ENCODE results near the gene SEMA3D.

The SEMA3D gene

GRCh38 chr7:85065888-85066485 is 120.9 kb downstream of the SEMA3D start:
- TF ChIP-seq CTCF (IDR thresholded peaks at IDR 0.05) = no peak
- no peak overlapping the region for H3K4me3 ChIP-seq
- no peak for DNase-seq (ENCODE audit: low spot score)
- H3K27ac ChIP-seq = peak overlapping the region in 1 of 2 donors; percentile 7

GRCh38 chr7:85065306-85065705 is 121.5 kb downstream of the SEMA3D start:
- DNase-seq (ENCODE audit: low spot score) = no peak
- Histone ChIP-seq H3K4me3 (no peak overlapping the region), H3K27ac (no peak overlapping the region)
- TF ChIP-seq CTCF (IDR thresholded peaks at IDR 0.05) = no peak

- Histone ChIP-seq H3K4me3 (no peak overlapping the region), H3K27ac (no peak overlapping the region)
- no peak for TF ChIP-seq CTCF (IDR thresholded peaks at IDR 0.05)
- no peak for DNase-seq (ENCODE audit: low spot score)
Observed at GRCh38 chr7:85062651-85063050, 124.2 kb downstream of the SEMA3D start.

GRCh38 chr7:85061456-85061855 is 125.4 kb downstream of the SEMA3D start:
- Histone ChIP-seq H3K27ac (no peak overlapping the region), H3K4me3 (no peak overlapping the region)
- no peak for TF ChIP-seq CTCF (IDR thresholded peaks at IDR 0.05)
- no peak for DNase-seq (ENCODE audit: low spot score)

- no peak for DNase-seq (ENCODE audit: low spot score)
- TF ChIP-seq CTCF (IDR thresholded peaks at IDR 0.05) = no peak
- Histone ChIP-seq H3K27ac (no peak overlapping the region), H3K4me3 (no peak overlapping the region)
Observed at GRCh38 chr7:85060696-85061095, 126.2 kb downstream of the SEMA3D start.

- no peak for DNase-seq (ENCODE audit: low spot score)
- Histone ChIP-seq H3K27ac (no peak overlapping the region), H3K4me3 (no peak overlapping the region)
- no peak for TF ChIP-seq CTCF (IDR thresholded peaks at IDR 0.05)
Observed at GRCh38 chr7:85055906-85056305, 130.9 kb downstream of the SEMA3D start.

- no peak for TF ChIP-seq CTCF (IDR thresholded peaks at IDR 0.05)
- no peak overlapping the region for H3K4me3 ChIP-seq
- H3K27ac ChIP-seq = no peak overlapping the region
- no peak for DNase-seq (ENCODE audit: low spot score)
Observed at GRCh38 chr7:85055196-85055595, 131.7 kb downstream of the SEMA3D start.
